ENCODE results near the gene EEF2KMT.

Gene EEF2KMT

DNA sequence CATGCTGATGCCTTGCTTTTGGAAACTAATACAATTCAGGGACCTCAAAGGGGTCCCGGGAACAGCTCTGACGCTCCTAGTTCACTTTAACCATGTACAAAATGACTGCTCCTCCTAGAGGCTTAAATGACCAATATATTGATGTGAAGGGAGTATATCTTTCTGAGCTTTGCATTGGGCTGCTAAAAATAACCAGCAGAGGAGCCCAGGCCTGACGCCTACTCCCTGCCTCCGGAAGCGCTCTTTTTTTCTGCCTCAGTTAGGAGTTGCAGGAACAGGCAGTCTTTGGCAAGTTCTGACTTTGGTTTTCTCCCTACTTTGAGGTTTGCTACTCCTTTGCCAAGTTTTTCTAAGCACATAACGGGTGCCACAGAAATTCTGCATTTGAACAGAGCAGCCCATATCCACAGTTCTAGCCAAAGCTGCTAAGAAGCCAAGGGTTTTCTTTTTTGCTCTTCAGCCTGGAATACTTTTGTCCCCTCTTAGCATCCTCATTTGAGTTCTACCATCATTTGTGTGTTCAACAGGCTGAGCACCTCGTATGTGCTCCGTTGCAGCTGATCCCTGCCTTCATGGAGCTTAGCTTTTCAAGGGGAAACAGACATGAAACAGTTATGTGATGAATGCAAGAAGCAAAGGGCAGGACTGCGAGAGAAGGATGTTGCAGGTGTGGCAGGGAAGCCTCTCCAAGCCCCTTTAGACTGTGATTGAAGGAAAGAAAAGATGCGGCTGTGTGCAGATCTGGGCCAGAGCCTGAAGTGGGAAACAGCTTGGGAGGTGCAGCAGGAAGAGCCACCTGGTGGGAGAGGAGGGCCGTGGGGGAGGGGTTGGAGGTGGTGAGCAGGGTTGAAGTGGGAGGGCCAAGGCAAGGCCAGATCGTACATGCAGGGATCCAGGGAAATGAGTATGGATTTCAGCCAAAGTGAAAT lies 61.1 kb downstream of the EEF2KMT start:
- Histone ChIP-seq H3K4me3 (ENCODE audit: low read depth, low read length) (no peak overlapping the region), H3K27ac (no peak overlapping the region), H3K36me3 (replicated peaks) (no peaks in the 10 kb centered on the region), H3K27me3 (replicated peaks) (no peaks in the 10 kb centered on the region)
- in situ Hi-C loops (cut with HindIII; ENCODE audit: low pct_ligation_motif_present, low sequenced_read_pairs) = no loop called here
- no peak for DNase-seq
- TF ChIP-seq, protein P1, sequence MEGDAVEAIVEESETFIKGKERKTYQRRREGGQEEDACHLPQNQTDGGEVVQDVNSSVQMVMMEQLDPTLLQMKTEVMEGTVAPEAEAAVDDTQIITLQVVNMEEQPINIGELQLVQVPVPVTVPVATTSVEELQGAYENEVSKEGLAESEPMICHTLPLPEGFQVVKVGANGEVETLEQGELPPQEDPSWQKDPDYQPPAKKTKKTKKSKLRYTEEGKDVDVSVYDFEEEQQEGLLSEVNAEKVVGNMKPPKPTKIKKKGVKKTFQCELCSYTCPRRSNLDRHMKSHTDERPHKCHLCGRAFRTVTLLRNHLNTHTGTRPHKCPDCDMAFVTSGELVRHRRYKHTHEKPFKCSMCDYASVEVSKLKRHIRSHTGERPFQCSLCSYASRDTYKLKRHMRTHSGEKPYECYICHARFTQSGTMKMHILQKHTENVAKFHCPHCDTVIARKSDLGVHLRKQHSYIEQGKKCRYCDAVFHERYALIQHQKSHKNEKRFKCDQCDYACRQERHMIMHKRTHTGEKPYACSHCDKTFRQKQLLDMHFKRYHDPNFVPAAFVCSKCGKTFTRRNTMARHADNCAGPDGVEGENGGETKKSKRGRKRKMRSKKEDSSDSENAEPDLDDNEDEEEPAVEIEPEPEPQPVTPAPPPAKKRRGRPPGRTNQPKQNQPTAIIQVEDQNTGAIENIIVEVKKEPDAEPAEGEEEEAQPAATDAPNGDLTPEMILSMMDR (IDR thresholded peaks at IDR 0.05; ENCODE audit: low read depth, low read length, missing control alignments) = peak; percentile 2

DNA sequence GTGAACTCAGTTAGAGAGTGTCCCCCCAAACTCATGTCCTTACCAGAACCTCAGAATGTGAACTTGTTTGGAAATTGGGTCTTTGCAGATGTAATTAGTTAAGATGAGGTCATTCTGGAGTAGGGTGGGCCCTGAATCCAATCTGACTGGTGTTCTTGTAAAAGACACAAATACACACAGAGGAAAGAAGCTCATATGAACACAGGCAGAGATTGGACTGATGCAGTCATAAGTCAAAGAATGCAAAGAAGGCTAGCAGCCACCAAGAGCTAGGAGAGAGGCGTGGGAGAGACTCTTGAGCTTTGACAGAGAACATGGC lies 61.7 kb downstream of the EEF2KMT start:
- H3K27ac ChIP-seq = no peak overlapping the region
- in situ Hi-C loops (cut with HindIII; ENCODE audit: low pct_ligation_motif_present, low sequenced_read_pairs) = no loop called here
- no peak for DNase-seq
- H3K4me3 ChIP-seq (ENCODE audit: low read depth, low read length) = no peak overlapping the region
- TF ChIP-seq, protein P1 (IDR thresholded peaks at IDR 0.05; ENCODE audit: low read depth, low read length, missing control alignments) = no peak
- H3K36me3 ChIP-seq (replicated peaks) = no peaks in the 10 kb centered on the region
- H3K27me3 ChIP-seq (replicated peaks) = no peaks in the 10 kb centered on the region

Data from brain microvascular endothelial cell (primary cell).